Hepatocyte (in vitro differentiated cells): ENCODE results near the gene ABO. TPM values are rescaled to one million over a fixed set of nuclear protein-coding genes. Genes with fewer than 3 reads are reported as not detected.
"Not testable (repeated sequence)": the region's sequence is repeated elsewhere in the genome, so short reads cannot be mapped to it uniquely, and the experiment has no call there.

ENCODE experiments used
- DNase-seq: peaks from one replicate; pipeline ENCODE4 v3.0.0-alpha.2; 2016; ENCODE audit warnings: low spot score
- H2AFZ ChIP-seq: fragments of 200-600 bp; sonication (generic); 2 replicates; pipeline ENCODE4 v1.6.0; 2016; ENCODE audit warnings: antibody characterized with exemption, mild to moderate bottlenecking
- H3K27ac ChIP-seq: fragments of 200-600 bp; sonication (generic); 2 replicates; pipeline ENCODE4 v1.5.1; 2016; ENCODE audit warnings: mild to moderate bottlenecking
- H3K27me3 ChIP-seq: fragments of 200-600 bp; sonication (generic); 2 replicates; pipeline ENCODE4 v1.6.1; 2016
- H3K36me3 ChIP-seq: fragments of 200-600 bp; sonication (generic); replicated peaks from 2 replicates; pipeline ENCODE4 v1.5.1; 2016; ENCODE audit warnings: low read depth; ENCODE audit not compliant: insufficient read depth
- H3K4me1 ChIP-seq: fragments of 200-600 bp; sonication (generic); 2 replicates; pipeline ENCODE4 v1.5.1; 2016; ENCODE audit warnings: mild to moderate bottlenecking, moderate library complexity; ENCODE audit not compliant: insufficient read depth
- H3K4me2 ChIP-seq: fragments of 200-600 bp; sonication (generic); 2 replicates; pipeline ENCODE4 v1.6.0; 2016
- H3K4me3 ChIP-seq: fragments of 200-600 bp; sonication (generic); 2 replicates; pipeline ENCODE4 v1.5.1; 2016; ENCODE audit warnings: mild to moderate bottlenecking
- H3K79me2 ChIP-seq: fragments of 200-600 bp; sonication (generic); 2 replicates; pipeline ENCODE4 v1.6.0; 2017; ENCODE audit warnings: mild to moderate bottlenecking
- H3K9me2 ChIP-seq: fragments of 200-600 bp; sonication (generic); replicated peaks from 2 replicates; pipeline ENCODE4 v1.6.0; 2017; ENCODE audit warnings: mild to moderate bottlenecking; ENCODE audit not compliant: insufficient read depth
- H3K9me3 ChIP-seq: fragments of 200-600 bp; sonication (generic); 2 replicates; pipeline ENCODE4 v1.5.1; 2016; ENCODE audit warnings: low read depth, mild to moderate bottlenecking
- H4K20me1 ChIP-seq: fragments of 200-600 bp; sonication (generic); 2 replicates; pipeline ENCODE4 v1.6.0; 2016; ENCODE audit warnings: mild to moderate bottlenecking; ENCODE audit not compliant: insufficient read depth, poor library complexity, severe bottlenecking
- EZH2 ChIP-seq: fragments of 200-600 bp; sonication (generic); IDR thresholded peaks from 2 replicates; pipeline ENCODE4 v1.6.1; 2016; ENCODE audit warnings: antibody characterized with exemption, mild to moderate bottlenecking, borderline replicate concordance
- EZH2phosphoT487 ChIP-seq: fragments of 200-600 bp; sonication (generic); IDR thresholded peaks from one replicate; pipeline ENCODE4 v1.6.1; 2018; ENCODE audit warnings: antibody characterized with exemption, mild to moderate bottlenecking, low read depth, moderate library complexity; ENCODE audit not compliant: unreplicated experiment, severe bottlenecking
- WGBS: methylation state at CpG from one replicate; pipeline ENCODE4 v1.1.6; 2016; ENCODE audit warnings: low lambda C conversion rate; ENCODE audit errors: missing lambda C conversion rate; 5-methylcytosine and 5-hydroxymethylcytosine counted together
- polyA plus RNA-seq: library from polyadenylated mRNA; unstranded; fragments of >200 nt; fragmentation: Nextera tagmentation; extraction: Ambion mirVana; gene quantifications from 2 replicates; pipeline ENCODE4 v1.2.1, GENCODE V29; 2016
- total RNA-seq: library from RNA; depleted of rRNA; stranded (reverse); fragments of >200 nt; gene quantifications from 2 replicates; pipeline ENCODE4 v1.2.3, GENCODE V29; 2014
- TF ChIP-seq, protein P1 (sequence below): fragments of 200-600 bp; sonication (generic); IDR thresholded peaks from 2 replicates; pipeline ENCODE4 v1.5.1; 2016; ENCODE audit warnings: antibody characterized with exemption, mild to moderate bottlenecking; ENCODE audit not compliant: poor library complexity

Gene ABO
- total and polyA plus RNA-seq, 2 experiments from 2014 or later, result 4.8 to 15.7 TPM

DNA sequence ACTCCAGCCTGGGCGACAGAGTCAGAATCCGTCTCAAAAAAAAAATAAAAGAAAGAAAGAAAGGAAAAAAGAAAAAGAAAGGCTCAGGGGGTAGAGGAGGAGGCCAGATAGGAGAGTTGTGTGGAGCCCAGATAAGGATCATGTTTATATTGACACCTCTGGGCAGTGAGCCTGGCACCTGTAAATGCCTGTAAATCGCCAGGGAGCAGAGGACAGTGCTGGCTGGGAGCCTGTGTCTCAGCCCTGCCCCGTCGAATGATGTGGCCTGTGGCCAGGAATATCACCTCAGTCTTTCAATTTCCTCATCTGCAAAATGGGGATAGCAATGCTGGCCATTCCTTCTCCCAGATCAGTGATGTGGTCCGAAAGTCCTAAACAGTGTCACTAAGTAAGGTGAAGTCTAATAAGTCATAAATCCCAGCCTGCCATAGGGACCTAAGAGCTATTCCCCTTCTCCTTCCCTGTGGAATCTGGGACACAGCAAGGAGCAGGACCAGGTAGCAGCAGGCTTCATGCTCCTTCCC lies 10.3 kb upstream of the ABO start:
- H3K27me3 ChIP-seq, result no peaks in the 10 kb centered on the region
- H3K79me2 ChIP-seq, result no peaks in the 10 kb centered on the region
- no peaks in the 10 kb centered on the region for H3K9me3 ChIP-seq
- DNase-seq, result no peak
- H3K4me2 ChIP-seq, result no peak overlapping the region
- TF ChIP-seq EZH2phosphoT487 (no peak), EZH2 (no peak)
- TF ChIP-seq, protein P1, sequence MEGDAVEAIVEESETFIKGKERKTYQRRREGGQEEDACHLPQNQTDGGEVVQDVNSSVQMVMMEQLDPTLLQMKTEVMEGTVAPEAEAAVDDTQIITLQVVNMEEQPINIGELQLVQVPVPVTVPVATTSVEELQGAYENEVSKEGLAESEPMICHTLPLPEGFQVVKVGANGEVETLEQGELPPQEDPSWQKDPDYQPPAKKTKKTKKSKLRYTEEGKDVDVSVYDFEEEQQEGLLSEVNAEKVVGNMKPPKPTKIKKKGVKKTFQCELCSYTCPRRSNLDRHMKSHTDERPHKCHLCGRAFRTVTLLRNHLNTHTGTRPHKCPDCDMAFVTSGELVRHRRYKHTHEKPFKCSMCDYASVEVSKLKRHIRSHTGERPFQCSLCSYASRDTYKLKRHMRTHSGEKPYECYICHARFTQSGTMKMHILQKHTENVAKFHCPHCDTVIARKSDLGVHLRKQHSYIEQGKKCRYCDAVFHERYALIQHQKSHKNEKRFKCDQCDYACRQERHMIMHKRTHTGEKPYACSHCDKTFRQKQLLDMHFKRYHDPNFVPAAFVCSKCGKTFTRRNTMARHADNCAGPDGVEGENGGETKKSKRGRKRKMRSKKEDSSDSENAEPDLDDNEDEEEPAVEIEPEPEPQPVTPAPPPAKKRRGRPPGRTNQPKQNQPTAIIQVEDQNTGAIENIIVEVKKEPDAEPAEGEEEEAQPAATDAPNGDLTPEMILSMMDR, result no peak
- no peaks in the 10 kb centered on the region for H3K36me3 ChIP-seq
- WGBS, result 94% methylated on average over 6 of the region's 6 CpGs
- H3K4me3 ChIP-seq, result no peak overlapping the region
- no peaks in the 10 kb centered on the region for H4K20me1 ChIP-seq
- H3K27ac ChIP-seq, result no peak overlapping the region
- H3K4me1 ChIP-seq, result peaks cover 19% of the 10 kb centered on the region
- no peaks in the 10 kb centered on the region for H3K9me2 ChIP-seq
- H2AFZ ChIP-seq, result no peak overlapping the region

GRCh38 chr9:133284362-133284761 lies 9.4 kb upstream of the ABO start:
- Histone ChIP-seq H3K9me3 (no peaks in the 10 kb centered on the region), H2AFZ (no peak overlapping the region), H4K20me1 (no peaks in the 10 kb centered on the region), H3K27me3 (no peaks in the 10 kb centered on the region), H3K4me1 (peaks cover 19% of the 10 kb centered on the region), H3K36me3 (no peaks in the 10 kb centered on the region), H3K4me2 (no peak overlapping the region), H3K9me2 (no peaks in the 10 kb centered on the region), H3K79me2 (no peaks in the 10 kb centered on the region), H3K27ac (peak overlapping the region; percentile 10), H3K4me3 (no peak overlapping the region)
- no peak for TF ChIP-seq EZH2phosphoT487
- TF ChIP-seq, protein P1, result no peak
- TF ChIP-seq EZH2, result no peak
- no peak for DNase-seq
- WGBS, result 95% methylated on average over 8 of the region's 8 CpGs

DNA sequence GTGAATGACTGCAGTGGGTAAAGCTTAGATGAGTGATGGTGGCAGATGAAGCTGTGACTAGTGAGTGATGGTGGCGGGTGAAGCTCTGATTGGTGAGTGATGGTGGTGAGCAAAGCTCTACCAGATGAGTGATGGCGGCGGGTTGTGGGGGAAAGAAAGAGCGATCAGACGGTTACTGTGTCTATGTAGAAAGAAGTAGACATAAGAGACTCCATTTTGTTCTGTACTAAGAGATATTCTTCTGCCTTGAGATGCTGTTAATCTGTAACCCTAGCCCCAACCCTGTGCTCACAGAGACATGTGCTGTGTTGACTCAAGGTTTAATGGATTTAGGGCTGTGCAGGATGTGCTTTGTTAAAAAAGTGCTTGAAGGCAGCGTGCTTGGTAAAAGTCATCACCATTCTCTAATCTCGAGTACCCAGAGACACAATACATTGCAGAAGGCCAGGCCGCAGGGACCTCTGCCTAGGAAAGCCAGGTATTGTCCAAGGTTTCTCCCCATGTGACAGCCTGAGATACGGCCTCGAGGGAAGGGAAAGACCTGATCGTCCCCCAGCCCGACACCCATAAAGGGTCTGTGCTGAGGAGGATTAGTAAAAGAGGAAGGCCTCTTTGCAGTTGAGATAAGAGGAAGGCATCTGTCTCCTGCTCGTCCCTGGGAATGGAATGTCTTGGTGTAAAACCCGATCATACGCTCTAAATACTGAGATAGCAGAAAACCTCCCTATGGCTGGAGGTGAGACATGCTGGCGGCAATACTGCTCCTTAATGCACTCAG lies 8.4 kb upstream of the ABO start:
- H3K36me3 ChIP-seq, result not testable (repeated sequence)

DNA sequence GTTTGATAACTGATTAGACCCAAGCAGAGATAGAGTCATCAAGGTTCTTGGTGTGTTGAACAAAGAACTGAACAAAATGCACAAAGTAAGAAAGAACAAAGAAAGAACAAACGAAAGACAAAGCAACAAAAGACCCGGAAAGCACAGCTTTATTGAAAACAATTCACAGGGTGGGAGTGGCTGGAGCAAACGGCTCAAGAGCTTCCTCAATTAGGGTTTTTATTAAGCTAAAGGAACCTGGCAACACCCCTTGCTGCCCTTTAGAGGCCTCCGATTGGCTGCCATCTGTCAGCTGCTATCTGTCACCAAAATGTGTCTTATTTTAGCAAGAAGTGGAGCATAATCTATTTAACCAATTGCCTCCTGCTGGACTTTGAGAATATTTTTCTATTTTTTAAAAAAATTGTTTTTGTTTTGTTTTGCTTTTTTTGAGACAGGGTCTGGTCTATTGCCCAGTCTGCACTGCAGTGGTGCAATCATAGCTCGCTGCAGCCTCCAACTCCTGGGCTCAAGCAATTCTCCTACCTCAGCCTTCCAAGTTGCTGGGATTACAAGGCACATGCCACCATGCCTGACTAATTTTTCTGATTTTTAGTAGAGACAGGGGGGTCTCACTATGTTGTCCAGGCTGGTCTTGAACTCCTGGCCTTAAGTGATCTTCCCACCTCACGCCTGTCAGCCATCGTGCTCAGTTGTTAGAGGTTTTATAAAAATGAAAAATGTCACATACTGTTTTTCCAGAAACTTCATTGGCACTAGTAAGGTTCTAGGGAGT lies 7.7 kb upstream of the ABO start:
- Histone ChIP-seq H3K9me3 (no peaks in the 10 kb centered on the region), H2AFZ (no peak overlapping the region), H3K79me2 (no peaks in the 10 kb centered on the region), H3K4me3 (no peak overlapping the region), H4K20me1 (no peaks in the 10 kb centered on the region), H3K27ac (peak overlapping the region; percentile 67), H3K9me2 (no peaks in the 10 kb centered on the region), H3K27me3 (no peaks in the 10 kb centered on the region), H3K36me3 (no peaks in the 10 kb centered on the region), H3K4me2 (no peak overlapping the region), H3K4me1 (peaks cover 19% of the 10 kb centered on the region)
- 78% methylated on average over 7 of the region's 7 CpGs for WGBS
- DNase-seq, result no peak
- TF ChIP-seq EZH2, result no peak
- TF ChIP-seq, protein P1, result no peak
- no peak for TF ChIP-seq EZH2phosphoT487

More for the DNA sequence above, 8.4 kb upstream of the ABO start:
- Histone ChIP-seq H3K4me1 (peaks cover 19% of the 10 kb centered on the region), H3K27ac (peak overlapping the region; percentile 67), H3K4me2 (peak overlapping the region; percentile 18)
- DNase-seq, H3K79me2 ChIP-seq, H2AFZ ChIP-seq, H3K4me3 ChIP-seq, H3K27me3 ChIP-seq, H3K9me3 ChIP-seq, H4K20me1 ChIP-seq, H3K9me2 ChIP-seq: not testable (repeated sequence)
- WGBS, result 44% methylated on average over 16 of the region's 16 CpGs
